ENCODE measurements around the gene CLNK.

- TF ChIP-seq, protein P1, sequence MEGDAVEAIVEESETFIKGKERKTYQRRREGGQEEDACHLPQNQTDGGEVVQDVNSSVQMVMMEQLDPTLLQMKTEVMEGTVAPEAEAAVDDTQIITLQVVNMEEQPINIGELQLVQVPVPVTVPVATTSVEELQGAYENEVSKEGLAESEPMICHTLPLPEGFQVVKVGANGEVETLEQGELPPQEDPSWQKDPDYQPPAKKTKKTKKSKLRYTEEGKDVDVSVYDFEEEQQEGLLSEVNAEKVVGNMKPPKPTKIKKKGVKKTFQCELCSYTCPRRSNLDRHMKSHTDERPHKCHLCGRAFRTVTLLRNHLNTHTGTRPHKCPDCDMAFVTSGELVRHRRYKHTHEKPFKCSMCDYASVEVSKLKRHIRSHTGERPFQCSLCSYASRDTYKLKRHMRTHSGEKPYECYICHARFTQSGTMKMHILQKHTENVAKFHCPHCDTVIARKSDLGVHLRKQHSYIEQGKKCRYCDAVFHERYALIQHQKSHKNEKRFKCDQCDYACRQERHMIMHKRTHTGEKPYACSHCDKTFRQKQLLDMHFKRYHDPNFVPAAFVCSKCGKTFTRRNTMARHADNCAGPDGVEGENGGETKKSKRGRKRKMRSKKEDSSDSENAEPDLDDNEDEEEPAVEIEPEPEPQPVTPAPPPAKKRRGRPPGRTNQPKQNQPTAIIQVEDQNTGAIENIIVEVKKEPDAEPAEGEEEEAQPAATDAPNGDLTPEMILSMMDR (IDR thresholded peaks at IDR 0.05; ENCODE audit: control extremely low read depth in 1 of 3, insufficient read depth in 1 of 3, low read depth in 1 of 3, low read length in 3 of 3), result no peak
- TF ChIP-seq SP4 (IDR thresholded peaks at IDR 0.05; ENCODE audit: low read length) (no peak), POLR2AphosphoS5 (IDR thresholded peaks at IDR 0.05; ENCODE audit: low read depth, low read length) (no peak), CHD7 (IDR thresholded peaks at IDR 0.05; ENCODE audit: insufficient replicate concordance, low read length) (no peak), EP300 (IDR thresholded peaks at IDR 0.05; ENCODE audit: borderline replicate concordance in 1 of 2, low read depth in 2 of 2, low read length in 2 of 2) (no peak)
- TF ChIP-seq, protein P2, sequence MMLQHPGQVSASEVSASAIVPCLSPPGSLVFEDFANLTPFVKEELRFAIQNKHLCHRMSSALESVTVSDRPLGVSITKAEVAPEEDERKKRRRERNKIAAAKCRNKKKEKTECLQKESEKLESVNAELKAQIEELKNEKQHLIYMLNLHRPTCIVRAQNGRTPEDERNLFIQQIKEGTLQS (IDR thresholded peaks at IDR 0.05; ENCODE audit: insufficient read depth, low read depth, low read length), result no peak
Measured at GRCh38 chr4:10701702-10702460, 17.3 kb upstream of the CLNK start.
